SU-DHL-6 (cell line): ENCODE data around the gene OR2S2.

Experiments used
- CTCF ChIP-seq: fragments of 200-600 bp; sonication (generic); IDR thresholded peaks from one replicate; pipeline ENCODE4 v1.5.1; 2017; ENCODE audit warnings: antibody characterized with exemption, mild to moderate bottlenecking, low read length, moderate library complexity; ENCODE audit not compliant: insufficient read depth, poor library complexity, severe bottlenecking
- EZH2phosphoT487 ChIP-seq: fragments of 200-600 bp; sonication (generic), shearing (Covaris generic); conservative IDR thresholded peaks from 2 replicates; pipeline ENCODE4 v1.6.1; 2018; ENCODE audit warnings: mild to moderate bottlenecking, antibody characterized with exemption, low read length, moderate library complexity, mixed read lengths

DNA sequence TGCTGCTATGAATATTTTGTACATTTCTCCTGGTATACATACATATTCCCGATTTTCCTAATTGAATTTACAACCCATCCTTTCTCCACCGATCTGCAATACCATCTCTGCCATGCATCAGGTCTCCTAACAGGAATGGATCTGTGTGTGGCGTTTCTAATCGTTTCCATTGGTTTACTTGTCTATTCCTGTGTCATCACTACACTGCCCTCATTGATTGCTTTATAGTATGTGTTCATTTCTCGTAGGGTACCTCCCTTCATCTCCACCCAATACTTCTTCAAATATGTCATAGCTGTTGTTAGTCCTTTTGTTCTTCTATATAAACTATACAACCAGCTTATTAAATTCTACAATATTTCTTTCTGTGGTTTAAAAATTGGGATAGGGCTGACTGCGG is 7.1 kb upstream of the OR2S2 start:
- TF ChIP-seq CTCF (no peak), EZH2phosphoT487 (no peak)
